Measurements from ENCODE around the gene PIP4K2B.

The PIP4K2B gene

DNA sequence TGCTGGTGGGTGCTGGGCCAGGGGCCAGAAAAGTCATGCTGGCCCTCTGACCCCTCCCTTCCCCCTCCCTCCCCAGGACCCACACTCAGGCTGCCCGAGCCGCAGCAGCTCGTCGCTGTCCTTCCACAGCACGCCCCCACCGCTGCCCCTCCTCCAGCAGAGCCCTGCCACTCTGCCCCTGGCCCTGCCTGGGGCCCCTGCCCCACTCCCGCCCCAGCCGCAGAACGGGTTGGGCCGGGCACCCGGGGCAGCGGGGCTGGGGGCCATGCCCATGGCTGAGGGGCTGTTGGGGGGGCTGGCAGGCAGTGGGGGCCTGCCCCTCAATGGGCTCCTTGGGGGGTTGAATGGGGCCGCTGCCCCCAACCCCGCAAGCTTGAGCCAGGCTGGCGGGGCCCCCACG, 77.6 kb downstream of the PIP4K2B start:
- no peak for DNase-seq (ENCODE audit: low read depth)
- H3K4me3 ChIP-seq (ENCODE audit: control insufficient read depth, low read depth, low read length): no peak overlapping the region
- TF ChIP-seq, protein P1, sequence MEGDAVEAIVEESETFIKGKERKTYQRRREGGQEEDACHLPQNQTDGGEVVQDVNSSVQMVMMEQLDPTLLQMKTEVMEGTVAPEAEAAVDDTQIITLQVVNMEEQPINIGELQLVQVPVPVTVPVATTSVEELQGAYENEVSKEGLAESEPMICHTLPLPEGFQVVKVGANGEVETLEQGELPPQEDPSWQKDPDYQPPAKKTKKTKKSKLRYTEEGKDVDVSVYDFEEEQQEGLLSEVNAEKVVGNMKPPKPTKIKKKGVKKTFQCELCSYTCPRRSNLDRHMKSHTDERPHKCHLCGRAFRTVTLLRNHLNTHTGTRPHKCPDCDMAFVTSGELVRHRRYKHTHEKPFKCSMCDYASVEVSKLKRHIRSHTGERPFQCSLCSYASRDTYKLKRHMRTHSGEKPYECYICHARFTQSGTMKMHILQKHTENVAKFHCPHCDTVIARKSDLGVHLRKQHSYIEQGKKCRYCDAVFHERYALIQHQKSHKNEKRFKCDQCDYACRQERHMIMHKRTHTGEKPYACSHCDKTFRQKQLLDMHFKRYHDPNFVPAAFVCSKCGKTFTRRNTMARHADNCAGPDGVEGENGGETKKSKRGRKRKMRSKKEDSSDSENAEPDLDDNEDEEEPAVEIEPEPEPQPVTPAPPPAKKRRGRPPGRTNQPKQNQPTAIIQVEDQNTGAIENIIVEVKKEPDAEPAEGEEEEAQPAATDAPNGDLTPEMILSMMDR (IDR thresholded peaks at IDR 0.05; ENCODE audit: control insufficient read depth, insufficient read depth, low read depth, low read length, missing control alignments): no peak

DNA sequence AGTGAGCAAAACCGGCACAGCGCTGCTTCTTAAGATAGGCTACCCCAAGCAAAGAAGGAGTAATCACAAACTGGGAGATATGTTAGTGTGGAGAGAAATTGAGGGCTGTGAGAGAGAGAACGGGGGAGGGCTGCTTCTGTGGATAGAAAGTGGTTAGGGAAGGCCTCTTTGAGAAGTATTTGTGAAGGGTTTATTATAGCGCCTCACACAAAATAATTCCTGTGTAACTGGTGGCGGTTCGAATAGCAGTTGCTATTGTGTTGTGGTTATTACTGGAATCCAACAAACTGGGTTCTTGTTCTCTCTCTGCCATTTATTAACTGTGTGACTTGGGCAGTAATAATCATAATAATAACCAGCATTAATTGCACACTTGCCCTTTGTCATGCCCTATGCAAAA, 78.4 kb downstream of the PIP4K2B start:
- H3K4me3 ChIP-seq (ENCODE audit: control insufficient read depth, low read depth, low read length): no peak overlapping the region
- no peak for DNase-seq (ENCODE audit: low read depth)
- TF ChIP-seq, protein P1 (IDR thresholded peaks at IDR 0.05; ENCODE audit: control insufficient read depth, insufficient read depth, low read depth, low read length, missing control alignments): no peak

DNA sequence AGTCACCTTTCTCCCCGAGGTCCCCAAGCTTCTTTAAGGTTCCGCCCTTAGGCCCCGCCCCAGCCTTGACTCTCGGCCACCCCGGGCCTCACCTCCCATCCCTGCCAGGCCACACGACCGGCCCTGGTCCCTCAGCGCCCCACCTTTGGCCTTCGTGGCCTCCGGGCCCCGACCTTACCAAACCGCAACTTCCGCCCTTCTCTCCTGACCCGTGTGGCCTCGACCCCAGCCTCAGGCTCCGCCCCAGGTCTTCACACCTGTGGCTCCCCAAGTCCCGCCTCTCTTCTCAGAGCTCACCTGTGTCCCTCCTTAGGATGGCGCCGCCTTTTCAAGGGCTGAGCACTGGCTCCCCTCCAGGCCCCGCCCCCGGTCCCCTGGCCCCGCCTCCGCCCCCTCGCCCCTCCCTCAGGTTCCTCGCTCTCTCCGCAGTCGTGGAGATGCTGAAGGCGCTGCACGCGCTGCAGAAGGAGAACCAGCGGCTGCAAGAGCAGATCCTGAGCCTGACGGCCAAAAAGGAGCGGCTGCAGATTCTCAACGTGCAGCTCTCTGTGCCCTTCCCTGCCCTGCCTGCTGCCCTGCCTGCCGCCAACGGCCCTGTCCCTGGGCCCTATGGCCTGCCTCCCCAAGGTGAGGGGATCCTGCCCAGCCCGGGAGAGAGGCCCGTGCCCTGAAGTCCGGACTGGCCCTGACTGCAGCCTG, 79.3 kb downstream of the PIP4K2B start:
- TF ChIP-seq, protein P1 (IDR thresholded peaks at IDR 0.05; ENCODE audit: control insufficient read depth, insufficient read depth, low read depth, low read length, missing control alignments): no peak
- DNase-seq (ENCODE audit: low read depth): no peak
- H3K4me3 ChIP-seq (ENCODE audit: control insufficient read depth, low read depth, low read length): no peak overlapping the region

DNA sequence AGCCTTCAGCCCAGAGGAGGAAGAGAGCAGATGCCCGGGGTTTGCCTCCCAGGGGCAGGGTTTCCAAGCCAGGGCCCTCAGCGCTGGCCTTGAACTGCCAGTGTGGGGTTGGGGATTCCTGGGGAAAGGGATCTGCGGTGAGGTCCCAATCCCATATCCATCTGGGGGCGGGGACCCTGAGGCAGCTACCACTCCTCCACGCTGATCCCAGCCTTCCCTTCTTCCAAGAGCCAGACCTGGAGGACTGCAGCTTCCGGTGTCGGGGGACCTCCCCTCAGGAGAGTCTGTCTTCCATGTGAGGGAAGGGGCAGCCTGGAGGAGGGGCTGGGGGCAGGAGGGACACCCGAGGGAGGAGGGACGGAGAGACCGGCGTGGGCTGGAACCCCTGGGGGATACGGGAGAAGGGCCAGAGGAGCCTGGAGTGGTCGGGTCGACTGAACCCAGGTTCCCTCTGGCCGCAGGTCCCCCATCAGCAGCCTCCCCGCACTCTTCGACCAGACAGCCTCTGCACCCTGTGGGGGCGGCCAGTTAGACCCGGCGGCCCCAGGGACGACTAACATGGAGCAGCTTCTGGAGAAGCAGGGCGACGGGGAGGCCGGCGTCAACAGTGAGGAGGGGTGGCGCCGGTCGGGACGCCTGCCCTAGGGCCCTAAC, 79.9 kb downstream of the PIP4K2B start:
- DNase-seq (ENCODE audit: low read depth): no peak
- no peak overlapping the region for H3K4me3 ChIP-seq (ENCODE audit: control insufficient read depth, low read depth, low read length)
- TF ChIP-seq, protein P1 (IDR thresholded peaks at IDR 0.05; ENCODE audit: control insufficient read depth, insufficient read depth, low read depth, low read length, missing control alignments): no peak

DNA sequence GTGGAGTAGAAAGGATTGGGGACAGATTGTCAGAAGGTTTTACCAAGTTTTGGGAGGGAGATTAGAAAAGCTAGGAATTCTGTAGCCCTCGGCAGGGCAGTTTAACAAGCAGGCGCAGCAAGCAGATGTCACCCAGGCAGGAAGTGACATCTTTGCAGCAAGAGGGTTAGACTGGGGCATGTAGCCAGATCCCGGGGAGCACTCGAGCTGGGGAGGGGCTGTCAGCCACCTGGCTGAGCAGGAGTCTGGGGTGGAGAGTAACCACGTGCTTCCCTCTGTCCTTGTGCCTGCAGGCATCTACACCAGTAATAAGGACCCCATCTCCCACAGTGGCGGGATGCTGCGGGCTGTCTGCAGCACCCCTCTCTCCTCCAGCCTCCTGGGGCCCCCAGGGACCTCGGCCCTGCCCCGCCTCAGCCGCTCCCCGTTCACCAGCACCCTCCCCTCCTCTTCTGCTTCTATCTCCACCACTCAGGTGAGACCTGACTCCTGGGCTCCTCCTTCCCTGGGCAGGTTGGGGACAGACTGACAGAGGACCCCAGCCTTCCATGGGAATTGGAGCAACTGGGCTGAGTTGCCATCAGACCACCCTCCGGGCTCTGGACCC, 82.1 kb downstream of the PIP4K2B start:
- TF ChIP-seq, protein P1 (IDR thresholded peaks at IDR 0.05; ENCODE audit: control insufficient read depth, insufficient read depth, low read depth, low read length, missing control alignments): no peak
- no peak overlapping the region for H3K4me3 ChIP-seq (ENCODE audit: control insufficient read depth, low read depth, low read length)
- DNase-seq (ENCODE audit: low read depth): no peak

DNA sequence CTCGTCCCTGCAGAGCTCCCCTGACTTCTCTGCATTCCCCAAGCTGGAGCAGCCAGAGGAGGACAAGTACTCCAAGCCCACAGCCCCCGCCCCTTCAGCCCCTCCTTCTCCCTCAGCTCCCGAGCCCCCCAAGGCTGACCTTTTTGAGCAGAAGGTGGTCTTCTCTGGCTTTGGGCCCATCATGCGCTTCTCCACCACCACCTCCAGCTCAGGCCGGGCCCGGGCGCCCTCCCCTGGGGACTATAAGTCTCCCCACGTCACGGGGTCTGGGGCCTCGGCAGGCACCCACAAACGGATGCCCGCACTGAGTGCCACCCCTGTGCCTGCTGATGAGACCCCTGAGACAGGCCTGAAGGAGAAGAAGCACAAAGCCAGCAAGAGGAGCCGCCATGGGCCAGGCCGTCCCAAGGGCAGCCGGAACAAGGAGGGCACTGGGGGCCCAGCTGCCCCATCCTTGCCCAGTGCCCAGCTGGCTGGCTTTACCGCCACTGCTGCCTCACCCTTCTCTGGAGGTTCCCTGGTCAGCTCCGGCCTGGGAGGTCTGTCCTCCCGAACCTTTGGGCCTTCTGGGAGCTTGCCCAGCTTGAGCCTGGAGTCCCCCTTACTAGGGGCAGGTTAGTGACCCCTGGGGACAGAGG, 82.9 kb downstream of the PIP4K2B start:
- DNase-seq (ENCODE audit: low read depth): no peak
- no peak overlapping the region for H3K4me3 ChIP-seq (ENCODE audit: control insufficient read depth, low read depth, low read length)
- TF ChIP-seq, protein P1 (IDR thresholded peaks at IDR 0.05; ENCODE audit: control insufficient read depth, insufficient read depth, low read depth, low read length, missing control alignments): no peak
